ENCODE data around the gene FMO1.
"Not testable (repeated sequence)": the region's sequence is repeated elsewhere in the genome, so short reads cannot be mapped to it uniquely, and the experiment has no call there.

Gene FMO1, protein sequence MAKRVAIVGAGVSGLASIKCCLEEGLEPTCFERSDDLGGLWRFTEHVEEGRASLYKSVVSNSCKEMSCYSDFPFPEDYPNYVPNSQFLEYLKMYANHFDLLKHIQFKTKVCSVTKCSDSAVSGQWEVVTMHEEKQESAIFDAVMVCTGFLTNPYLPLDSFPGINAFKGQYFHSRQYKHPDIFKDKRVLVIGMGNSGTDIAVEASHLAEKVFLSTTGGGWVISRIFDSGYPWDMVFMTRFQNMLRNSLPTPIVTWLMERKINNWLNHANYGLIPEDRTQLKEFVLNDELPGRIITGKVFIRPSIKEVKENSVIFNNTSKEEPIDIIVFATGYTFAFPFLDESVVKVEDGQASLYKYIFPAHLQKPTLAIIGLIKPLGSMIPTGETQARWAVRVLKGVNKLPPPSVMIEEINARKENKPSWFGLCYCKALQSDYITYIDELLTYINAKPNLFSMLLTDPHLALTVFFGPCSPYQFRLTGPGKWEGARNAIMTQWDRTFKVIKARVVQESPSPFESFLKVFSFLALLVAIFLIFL

GRCh38 chr1:171248302-171248701 lies at the start of gene FMO1:
Gene FMO1, plus strand, starts transcription at chr1:171248494. Its CDS starts 9,594 bp downstream, at chr1:171258088.
- DNase-seq, result no peak

DNA sequence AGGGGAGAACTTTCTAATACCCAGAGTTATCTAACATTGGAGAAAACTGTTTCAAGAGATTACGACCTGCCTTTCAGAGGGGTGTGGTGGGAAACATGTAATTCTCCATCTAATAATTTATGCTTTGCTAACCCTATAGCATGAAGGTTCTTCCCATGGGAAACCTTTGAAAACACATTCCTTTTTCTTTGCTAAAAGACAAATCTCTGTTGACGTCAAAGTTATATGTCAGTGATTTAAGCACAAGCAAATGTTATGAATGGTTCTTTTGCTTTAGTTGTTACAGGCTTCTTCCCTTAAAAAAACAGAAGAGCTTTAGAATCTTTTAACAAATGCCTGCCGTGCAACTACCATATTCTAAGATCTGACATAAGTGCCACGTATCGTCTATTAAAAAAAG lies 44.0 kb upstream of the FMO1 start:
- no peak for DNase-seq

DNA sequence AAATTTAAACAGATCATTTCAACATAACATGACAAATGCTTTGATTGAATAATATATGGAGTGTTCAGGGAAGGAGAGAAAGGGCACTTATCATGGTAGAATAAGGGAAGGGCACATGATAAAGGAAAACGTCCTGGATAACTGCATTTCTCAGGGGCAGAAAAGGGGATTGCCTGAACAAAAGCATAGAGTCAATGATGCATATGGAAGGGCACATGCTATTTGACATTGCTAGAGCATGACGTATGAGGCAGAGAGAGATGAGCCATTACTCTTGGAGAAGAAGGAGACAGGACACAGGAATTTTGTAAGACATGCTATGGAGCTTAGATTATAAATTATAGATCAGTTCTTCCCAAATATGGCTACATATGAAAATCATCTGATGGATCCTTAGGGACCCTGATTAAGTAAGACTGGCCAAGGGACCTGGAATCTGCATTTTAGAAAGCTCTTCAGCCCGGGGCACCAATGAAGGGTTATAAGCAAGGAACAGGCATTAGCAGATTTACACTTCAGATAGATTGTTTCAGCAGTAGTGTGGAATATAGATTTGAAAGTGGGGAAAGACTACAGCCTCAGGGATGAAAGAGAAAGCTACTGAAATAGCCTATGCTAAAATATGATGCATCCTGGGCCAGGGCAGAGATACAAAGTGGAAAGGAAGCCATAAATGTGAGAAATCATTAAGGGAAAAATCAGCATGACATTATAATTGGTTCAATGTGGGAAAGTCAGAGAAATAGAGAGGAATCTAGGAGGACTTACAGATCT lies 41.9 kb upstream of the FMO1 start:
- DNase-seq, result no peak

GRCh38 chr1:171206978-171207355 lies 41.3 kb upstream of the FMO1 start:
- DNase-seq, result no peak

DNA sequence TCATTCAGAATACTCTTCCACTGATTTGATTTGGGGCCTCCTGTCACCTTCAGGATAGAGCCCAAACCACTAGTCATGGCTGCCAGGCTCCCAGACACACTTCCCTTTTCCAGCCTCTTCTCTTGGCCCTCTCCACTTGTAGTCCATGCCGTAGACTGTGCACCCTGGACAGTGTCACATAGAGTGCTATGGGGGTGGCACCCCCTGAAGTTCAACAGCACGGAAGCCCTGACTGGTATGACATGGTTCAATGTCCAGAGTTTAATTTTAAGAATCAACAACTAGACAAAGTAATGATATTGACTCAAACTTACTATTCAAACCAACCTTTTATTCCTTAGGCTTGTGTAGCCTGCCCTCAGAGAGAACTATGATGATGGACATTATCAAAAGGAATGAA lies 40.9 kb upstream of the FMO1 start:
- no peak for DNase-seq

- DNase-seq, result no peak
Observed at GRCh38 chr1:171210355-171210754, 37.9 kb upstream of the FMO1 start.

DNA sequence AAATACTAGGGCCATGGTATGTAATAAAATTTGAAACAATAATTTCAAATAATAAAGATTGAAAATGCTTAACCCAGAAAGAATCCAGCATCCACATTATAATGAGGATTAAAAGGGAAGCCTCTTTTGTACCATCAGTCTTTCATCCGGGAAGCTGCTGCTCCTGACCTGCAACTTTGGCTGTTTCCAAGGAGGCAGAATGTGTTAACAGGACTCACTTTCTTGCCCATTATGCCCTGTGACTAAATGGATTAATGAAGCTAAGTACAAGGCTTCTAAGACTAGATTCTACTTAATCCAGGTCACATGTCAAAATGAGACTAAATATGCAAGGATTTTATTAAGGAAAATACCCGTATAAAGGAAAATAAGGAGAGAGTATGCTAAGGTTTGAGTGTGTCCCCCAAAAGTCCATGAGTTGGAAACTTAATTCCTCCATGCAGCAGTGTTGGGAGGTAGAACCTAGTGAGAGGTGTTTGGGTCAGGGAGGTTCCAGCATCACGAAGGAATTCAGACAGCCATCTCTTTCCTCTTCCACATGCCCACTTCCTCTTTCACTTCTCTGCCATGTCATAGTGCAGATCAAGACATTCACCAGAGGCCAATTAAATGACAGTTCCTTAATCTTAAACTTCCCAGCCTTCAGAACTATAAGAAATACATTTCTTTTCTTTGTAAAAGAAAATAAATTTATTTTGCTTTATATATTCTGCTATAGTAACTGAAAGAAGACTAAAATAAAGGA lies 35.5 kb upstream of the FMO1 start:
- DNase-seq, result no peak

- DNase-seq, result no peak
Observed at GRCh38 chr1:171213559-171214454, 34.5 kb upstream of the FMO1 start.

DNA sequence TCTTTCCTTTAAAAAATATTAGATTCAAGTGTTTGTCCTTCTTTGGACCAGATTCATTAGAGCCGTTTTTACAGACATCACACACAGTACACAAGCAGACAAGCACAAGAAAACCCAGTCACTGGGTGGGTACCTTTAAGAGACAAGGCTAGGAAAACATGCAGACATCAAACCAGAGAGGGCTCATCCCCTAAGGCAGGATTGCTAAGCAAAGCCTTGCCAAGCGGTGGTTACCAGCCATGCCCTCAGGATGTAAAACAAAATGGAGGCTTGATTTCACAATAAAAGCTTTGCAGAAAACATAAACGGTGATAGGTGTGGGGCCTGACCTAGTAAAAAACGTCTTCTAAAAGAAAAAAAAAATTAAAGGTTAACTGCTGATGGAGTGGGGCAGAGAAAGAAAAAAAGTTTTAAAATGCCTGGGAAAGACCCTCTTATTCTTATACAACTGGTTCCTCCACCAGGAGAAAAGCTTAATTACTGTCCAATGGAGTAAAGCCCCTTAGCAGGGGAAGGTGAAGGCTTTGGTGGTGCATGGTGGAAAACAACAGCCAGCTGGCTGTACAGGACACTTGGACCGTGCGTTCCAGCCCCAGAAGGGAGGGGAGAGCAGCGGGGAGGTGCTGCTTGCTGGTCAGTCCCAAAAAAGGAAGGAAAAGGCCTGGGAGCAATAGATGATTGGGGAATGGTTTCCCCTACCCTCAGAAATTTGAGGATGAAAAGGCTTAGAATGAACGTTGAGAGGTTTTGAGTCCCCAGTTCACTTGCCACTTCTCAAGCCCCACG lies 30.4 kb upstream of the FMO1 start:
- no peak for DNase-seq

- DNase-seq, result no peak
Observed at GRCh38 chr1:171218661-171219060, 29.6 kb upstream of the FMO1 start.

- no peak for DNase-seq
Observed at GRCh38 chr1:171219346-171220080, 28.8 kb upstream of the FMO1 start.

DNA sequence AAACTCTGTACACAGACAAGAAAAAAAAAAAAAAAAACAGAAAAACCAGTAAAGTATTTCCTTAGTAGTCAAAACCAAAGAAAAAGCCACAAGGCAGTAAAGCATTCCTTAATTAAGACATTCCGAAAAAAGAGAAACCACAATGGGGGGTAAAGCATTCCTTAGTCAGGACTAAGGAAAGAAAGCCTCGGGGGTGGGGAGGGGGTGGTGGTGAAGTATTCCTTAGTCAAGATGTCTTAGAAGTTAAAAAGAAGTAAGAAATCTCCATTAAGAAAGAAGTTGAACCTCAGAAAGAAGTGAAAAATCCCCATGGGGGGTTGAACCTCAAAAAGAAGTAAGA lies 28.2 kb upstream of the FMO1 start:
- no peak for DNase-seq

DNA sequence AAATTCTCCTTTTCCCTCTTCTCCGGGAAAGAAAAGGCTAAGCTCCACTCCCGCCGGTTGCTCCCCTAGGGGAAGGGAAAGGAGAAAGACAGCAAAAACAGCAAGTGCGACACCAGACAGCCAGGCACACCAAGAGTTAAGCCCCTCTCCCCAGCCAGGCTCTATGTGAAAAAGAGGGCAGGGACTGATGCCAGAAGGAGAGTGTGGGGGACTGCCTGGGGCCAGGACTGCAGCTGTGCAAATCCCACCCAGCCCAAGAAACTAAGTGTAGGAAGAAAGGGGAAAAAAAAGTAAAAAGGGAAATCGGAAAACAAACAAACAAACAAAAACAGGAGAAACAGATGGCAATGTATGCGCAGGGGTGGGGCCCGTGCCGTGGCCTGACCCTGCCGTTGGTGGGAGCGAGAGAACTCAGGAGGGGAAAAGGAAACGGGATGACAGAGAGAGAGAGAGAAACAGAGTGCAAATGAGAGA lies 27.7 kb upstream of the FMO1 start:
- DNase-seq, result no peak

GRCh38 chr1:171221665-171222591 lies 26.4 kb upstream of the FMO1 start:
- no peak for DNase-seq

- DNase-seq, result no peak
Observed at GRCh38 chr1:171222936-171223335, 25.4 kb upstream of the FMO1 start.

DNA sequence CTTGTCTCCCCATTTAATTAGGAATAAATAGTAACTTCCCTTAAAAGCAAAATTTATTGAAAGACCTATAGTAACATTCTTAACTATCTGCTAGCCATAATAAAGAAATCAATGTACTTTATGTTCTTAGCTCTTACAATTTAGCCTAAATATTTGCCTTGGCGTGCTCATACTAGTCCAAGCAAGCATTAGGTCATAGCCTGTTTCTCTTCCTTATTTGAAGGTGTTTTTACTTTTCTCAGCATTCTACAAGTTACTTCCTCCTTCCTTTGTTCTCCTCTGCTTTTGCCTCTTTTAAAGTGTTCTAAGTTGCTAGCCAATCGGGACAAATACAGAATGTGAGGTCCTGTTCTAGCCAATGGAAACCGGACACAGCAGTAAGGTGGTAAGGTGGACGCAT lies 24.0 kb upstream of the FMO1 start:
- DNase-seq, result not testable (repeated sequence)

GRCh38 chr1:171226747-171227370 lies 21.4 kb upstream of the FMO1 start:
- no peak for DNase-seq

GRCh38 chr1:171231326-171231725 lies 17.0 kb upstream of the FMO1 start:
- no peak for DNase-seq

DNA sequence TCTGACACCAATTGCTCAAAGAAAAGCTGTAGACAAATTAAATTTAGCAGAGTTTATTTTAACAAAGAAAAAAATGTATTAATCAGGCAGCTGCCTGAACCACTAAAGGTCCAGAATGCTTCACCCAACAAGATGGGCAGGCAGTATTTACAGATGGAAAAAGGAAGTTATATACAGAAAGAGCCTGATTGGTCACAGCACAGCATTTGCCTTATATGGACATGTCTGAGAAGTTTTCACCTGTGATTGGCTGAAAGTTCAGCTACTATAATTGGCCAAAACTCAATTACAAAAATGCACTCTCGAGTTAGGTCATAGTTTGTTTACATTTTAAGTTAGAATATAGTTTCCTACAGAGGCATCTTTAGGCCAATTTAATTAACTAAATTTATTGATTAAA lies 15.1 kb upstream of the FMO1 start:
- no peak for DNase-seq
